NCI-H128 (cell line): Measurements from ENCODE around the gene ASTN2.

Experiments used
- DNase-seq: peaks from one replicate; lab custom pipeline; 2025; ENCODE audit not compliant: unreplicated experiment; lab: John Stamatoyannopoulos, UW

ASTN2 gene

DNA sequence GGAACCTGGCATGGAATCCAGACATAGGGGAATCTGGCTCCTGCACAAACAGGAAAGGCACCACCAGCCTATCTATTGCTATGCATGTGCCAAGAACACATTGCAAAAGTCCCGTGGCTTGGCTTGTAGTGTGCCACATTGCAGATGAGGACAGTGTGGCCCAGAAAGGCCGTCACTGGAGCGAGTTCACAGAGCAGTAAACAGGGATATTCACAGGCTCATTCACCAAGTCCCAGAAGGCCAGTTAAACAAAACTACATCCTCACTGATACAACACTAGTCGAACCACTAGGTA is 767.4 kb downstream of the ASTN2 start:
- no peak for DNase-seq

- DNase-seq: no peak
These were observed 768.0 kb downstream of the ASTN2 start for GRCh38 chr9:116646661-116647514.

DNA sequence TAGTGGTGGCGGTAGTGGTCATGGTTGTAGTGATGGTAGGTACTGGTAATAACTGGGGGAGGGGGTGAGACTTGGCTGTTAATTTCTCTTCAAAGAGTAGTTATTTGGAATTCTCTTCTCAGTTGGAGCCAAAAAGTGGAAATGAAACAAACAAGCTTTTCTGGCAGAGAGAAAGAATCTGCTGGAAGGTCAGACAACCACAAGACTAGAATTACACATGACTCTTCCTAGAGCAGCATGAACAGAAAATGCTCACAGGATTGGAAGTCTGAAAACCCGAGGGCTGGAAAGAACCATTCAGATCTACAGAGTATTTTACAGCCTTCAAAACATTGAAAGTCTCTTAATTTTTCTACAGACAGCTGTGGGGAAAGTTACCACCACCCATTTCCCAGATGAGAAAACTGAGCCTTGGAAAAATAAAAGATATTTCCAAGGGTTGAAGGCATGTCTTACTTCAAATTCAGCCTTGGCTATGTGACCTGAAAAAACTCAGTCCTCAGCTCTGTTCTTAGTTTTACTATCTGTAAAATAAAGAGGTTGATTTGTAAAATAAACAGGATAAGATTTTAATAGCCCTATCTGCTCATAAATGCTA is 770.7 kb downstream of the ASTN2 start:
- DNase-seq: no peak

- no peak for DNase-seq
These were observed 771.2 kb downstream of the ASTN2 start for GRCh38 chr9:116643691-116644090.

GRCh38 chr9:116641292-116642059 is 773.4 kb downstream of the ASTN2 start:
- DNase-seq: no peak

- DNase-seq: no peak
These were observed 775.6 kb downstream of the ASTN2 start for GRCh38 chr9:116639251-116639741.

- DNase-seq: no peak
These were observed 778.9 kb downstream of the ASTN2 start for GRCh38 chr9:116635908-116636307.

DNA sequence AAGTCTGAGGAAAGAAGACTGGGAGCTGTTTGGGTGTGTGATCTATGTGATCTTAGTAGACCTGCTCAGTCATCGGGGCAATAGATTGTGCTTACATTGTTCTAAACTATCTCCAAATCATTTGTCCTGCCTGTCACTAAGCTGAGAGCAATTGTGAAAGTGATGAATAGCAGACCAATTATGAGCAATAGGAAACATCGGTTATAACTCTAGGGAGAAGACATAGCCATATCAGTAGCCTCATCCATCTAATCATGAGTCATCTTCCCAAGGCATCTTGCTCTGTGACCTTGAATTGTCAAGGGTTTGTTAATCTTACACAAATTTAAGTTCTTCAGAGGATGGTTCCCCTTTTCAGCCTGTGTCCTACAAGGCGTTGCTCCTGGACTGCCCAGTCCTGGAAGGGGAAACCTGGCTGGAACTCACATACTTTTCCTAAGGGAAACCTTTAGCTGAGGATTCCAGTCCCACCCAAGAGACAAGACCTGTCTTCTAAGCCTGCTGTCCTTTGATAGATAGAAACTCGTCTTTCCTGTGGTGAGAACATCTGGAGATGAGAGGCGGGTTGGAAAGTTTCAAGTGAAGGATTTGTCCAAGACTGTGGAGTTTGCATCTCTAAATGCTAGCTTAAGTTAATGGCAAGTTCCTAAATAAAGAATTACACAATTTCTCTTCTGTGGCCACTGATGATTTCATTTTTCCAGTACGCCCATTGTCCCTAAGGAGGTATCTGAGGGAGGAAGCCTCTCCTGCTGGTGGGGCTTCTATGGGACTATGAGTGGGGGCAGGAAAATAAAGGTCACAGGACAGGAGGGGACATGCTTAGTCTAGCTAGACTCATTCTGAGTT is 781.6 kb downstream of the ASTN2 start:
- no peak for DNase-seq

GRCh38 chr9:116629634-116630033 is 785.2 kb downstream of the ASTN2 start:
- no peak for DNase-seq

GRCh38 chr9:116628716-116629115 is 786.1 kb downstream of the ASTN2 start:
- no peak for DNase-seq

GRCh38 chr9:116627433-116627832 is 787.4 kb downstream of the ASTN2 start:
- DNase-seq: no peak

- no peak for DNase-seq
These were observed 788.1 kb downstream of the ASTN2 start for GRCh38 chr9:116626762-116627161.

GRCh38 chr9:116623715-116624114 is 791.1 kb downstream of the ASTN2 start:
- no peak for DNase-seq

GRCh38 chr9:116617389-116617788 is 797.5 kb downstream of the ASTN2 start:
- no peak for DNase-seq

DNA sequence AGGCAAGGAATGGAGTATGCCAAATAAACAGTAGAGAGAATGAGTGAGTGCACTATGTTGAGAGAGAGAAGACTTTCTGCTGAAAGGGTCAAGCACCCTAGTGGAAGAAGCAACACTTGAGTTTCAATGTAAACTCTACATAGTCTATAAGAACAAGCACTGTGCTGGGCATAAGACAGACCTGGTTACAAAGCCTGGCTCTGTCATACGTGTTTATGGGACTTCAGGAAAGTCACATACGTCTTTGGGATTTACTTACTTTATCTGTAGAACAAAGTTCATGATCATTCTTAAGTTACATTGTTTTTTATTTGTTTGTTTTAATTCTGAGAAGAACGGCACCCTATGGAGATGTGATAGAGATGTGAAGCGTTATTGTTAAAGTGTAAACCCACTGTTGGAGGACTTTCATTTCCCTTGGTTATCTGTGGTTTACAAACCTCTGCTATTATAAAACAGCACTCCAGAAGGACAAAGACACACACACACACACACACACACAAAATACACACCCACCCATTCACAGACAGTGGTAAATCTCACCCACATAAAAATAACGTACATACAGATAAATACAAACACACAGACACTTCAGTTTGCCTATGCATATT is 798.4 kb downstream of the ASTN2 start:
- DNase-seq: no peak

DNA sequence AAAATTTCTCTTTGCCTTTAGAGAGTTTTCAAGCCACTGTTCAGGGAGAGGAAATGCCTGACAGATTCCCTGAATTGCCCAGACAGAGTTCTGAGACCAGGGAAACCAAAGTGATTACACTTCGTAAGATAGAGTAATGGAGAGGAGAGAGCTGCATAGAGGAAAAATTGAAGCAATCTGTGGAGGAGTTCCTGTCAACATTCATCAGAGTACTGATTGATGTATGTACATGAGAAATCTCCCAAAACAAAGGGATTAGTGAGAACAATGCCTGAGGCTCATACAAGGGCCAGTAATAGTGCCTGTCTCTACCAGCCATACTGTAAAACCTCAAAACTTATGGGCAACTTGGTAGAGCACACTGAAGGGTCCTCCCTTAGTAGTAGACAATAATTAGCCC is 806.8 kb downstream of the ASTN2 start:
- DNase-seq: no peak

DNA sequence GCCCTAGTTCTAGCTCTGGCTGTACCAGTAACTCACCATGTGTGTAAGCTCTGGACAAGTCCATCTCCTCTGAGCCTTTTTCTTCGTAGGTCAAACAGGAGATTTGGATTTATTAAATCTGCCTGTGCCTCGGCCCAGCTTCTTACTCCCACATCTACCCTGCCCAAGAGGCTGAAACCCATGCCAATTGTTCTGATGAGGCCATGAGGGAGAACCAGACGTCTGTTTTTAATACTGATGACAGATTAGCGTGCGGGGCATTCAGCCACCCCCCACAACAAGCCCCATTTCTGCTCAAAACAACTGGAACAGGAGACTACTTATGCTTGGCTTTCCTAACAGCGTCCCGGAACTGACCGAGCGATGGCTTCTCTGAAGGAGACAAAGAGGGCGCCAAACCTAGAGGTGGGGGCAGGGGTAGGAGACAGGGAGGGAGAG is 808.9 kb downstream of the ASTN2 start:
- no peak for DNase-seq

DNA sequence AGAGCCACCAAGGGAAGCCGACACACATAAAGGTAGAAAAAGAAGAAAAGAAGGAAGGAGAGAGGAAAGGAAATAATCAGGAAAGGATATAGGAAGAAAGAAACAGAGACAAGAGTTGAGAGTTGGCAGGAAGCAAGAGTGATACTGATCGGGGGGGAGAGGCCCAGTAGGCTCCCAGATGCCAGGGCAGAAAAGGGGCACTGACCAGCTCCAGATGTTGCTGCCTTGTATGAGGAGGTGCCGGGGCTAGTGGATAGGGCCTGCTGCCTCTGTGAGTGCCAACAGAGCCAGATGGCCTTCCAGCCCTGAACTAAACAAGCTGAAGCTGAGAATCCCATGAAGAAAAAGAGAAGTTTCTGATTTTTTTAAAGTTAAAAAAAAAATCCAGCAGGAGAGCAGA is 809.8 kb downstream of the ASTN2 start:
- DNase-seq: no peak

DNA sequence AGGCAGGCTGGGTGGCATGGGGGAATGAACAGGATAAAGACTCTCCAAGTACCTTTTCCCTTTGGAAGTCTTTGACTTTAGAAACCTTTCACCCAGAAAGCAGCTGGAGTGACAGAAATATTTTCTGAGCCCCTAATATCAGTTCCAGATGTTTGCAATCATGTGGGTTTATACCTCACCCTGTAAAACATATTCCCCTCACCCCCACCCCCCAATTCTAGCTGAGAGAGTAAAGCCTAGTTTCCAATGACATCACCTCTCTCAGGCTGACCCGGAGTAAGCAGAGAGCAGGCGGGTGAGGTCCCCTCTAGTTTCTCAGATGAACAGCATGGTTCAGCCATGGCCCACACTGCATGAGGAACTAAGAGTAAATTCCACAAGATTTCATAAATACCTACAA is 810.6 kb downstream of the ASTN2 start:
- no peak for DNase-seq

DNA sequence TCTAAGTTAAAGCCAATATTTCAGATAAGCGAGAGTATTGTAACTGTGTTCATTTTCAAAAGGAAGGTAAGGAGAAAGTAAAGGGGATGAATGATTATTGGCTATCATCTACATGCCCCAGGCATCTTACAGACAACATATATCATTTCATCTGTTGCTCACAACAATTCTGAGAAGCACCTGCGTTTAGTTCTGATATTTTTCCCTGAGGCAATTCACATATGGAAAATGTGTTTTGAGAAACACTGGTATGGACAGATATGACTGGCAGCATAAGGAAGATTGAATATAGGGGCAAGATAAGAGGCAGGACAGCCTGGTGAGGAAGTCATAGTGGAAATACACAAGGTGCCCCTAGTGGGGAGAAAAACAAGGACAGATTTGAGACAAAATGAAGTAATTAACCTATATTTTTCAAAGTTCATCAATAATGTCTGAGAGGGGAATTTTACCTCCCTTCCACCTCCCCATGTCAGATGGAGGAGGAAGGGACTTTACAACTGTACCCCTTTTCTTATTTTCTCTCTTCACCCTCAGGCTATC is 815.4 kb downstream of the ASTN2 start:
- DNase-seq: no peak
